ENCODE results near the gene AQP5. TPM values are rescaled to one million over a fixed set of nuclear protein-coding genes. Genes with fewer than 3 reads are reported as not detected.

The AQP5 gene
- total RNA-seq, 1 experiment from 2014 or later, result not detected

DNA sequence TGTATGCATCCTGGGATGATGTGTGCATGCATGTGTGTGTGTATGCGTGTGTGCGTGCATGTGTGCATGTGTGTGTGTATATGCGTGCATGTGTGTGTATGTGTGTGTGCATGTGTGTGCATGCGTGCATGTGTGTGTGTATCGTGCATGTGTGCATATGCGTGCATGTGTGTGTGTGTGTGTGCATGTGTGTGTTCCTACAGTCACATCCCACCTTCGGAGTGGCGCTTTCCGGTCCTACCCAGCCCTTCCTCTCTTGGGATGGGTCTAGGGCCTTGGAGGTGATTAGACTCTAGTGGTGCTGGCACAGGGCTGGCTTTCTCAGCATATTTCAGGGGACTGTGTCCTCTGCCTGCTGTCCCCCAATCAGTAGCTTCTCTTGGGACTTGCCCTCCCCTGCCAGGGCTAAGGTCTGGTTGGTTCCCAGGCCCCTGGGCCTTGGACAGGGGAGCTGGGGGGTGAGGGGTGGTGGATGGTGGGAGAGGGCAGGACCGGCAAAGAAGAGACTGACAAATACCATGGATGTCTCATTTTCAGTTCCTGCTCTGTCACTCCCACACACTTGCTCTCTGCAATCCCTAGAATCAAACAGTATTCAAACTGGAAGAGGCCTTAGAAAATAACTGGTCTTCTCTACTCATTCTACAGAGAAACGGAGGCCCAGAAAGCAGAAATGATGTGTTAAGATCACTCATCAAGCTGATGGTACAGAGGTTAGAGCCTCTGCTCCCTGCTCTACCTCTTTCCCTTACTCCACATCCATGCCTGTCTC lies 36.1 kb upstream of the AQP5 start:
- H3K4me3 ChIP-seq (ENCODE audit: low read length), result no peak overlapping the region
- no peaks in the 10 kb centered on the region for H3K9me2 ChIP-seq (replicated peaks; ENCODE audit: low read length)
- H3K79me2 ChIP-seq (ENCODE audit: low read length), result no peaks in the 10 kb centered on the region
- CTCF ChIA-PET, result no interaction called here
- BruUV-seq (replicated peaks), result no TSS peak
- H3K4me2 ChIP-seq (ENCODE audit: low read length), result no peak overlapping the region
- ATAC-seq (no peak), DNase-seq (no peak)
- H3F3A ChIP-seq (ENCODE audit: low read length, unreplicated experiment), result no peaks in the 10 kb centered on the region
- H2AFZ ChIP-seq (ENCODE audit: low read length), result no peak overlapping the region
- H3K9me3 ChIP-seq (ENCODE audit: low read length), result no peaks in the 10 kb centered on the region
- POLR2A ChIA-PET (ENCODE audit: unreplicated experiment), result no interaction called here
- H3K9ac ChIP-seq (ENCODE audit: low read length), result no peak overlapping the region
- intact Hi-C loops (cut with micrococcal nuclease), result no loop called here
- no peak for TF ChIP-seq EZH2 (IDR thresholded peaks at IDR 0.05; ENCODE audit: low read length, unreplicated experiment)
- TF ChIP-seq, protein P1, sequence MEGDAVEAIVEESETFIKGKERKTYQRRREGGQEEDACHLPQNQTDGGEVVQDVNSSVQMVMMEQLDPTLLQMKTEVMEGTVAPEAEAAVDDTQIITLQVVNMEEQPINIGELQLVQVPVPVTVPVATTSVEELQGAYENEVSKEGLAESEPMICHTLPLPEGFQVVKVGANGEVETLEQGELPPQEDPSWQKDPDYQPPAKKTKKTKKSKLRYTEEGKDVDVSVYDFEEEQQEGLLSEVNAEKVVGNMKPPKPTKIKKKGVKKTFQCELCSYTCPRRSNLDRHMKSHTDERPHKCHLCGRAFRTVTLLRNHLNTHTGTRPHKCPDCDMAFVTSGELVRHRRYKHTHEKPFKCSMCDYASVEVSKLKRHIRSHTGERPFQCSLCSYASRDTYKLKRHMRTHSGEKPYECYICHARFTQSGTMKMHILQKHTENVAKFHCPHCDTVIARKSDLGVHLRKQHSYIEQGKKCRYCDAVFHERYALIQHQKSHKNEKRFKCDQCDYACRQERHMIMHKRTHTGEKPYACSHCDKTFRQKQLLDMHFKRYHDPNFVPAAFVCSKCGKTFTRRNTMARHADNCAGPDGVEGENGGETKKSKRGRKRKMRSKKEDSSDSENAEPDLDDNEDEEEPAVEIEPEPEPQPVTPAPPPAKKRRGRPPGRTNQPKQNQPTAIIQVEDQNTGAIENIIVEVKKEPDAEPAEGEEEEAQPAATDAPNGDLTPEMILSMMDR (conservative IDR thresholded peaks at IDR 0.05; ENCODE audit: low read depth, low read length), result no peak
- no peak for TF ChIP-seq EZH2phosphoT487 (IDR thresholded peaks at IDR 0.05; ENCODE audit: borderline replicate concordance, low read length)
- H3K27me3 ChIP-seq (ENCODE audit: low read length), result no peaks in the 10 kb centered on the region
- H3K27ac ChIP-seq (ENCODE audit: low read length), result no peak overlapping the region
- no peaks in the 10 kb centered on the region; the same call in 1 of the 2 replicates for H3K4me1 ChIP-seq (ENCODE audit: insufficient read depth, low read length)
- H3K36me3 ChIP-seq (ENCODE audit: low read depth, low read length), result no peaks in the 10 kb centered on the region
- no peaks in the 10 kb centered on the region for H4K20me1 ChIP-seq (ENCODE audit: low read length)

DNA sequence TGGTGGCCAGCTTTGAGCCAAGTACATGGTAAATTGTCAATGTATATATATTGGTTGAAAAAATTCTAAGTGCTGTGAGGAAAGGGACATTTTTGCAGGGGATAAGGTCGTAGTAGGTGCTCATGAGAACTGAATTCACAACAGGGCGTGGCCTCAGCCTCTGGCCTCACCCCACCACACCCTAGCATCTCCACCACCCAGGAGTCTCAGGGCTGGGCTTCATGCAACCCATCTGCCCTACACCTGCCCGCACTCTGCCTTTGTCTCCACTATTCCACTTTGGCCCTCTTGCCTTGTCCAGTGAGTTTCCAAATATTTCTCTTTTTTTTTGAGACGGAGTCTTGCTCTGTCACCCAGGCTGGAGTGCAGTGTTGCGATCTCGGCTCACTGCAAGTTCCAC lies 33.2 kb upstream of the AQP5 start:
- Histone ChIP-seq H3K4me2 (ENCODE audit: low read length) (no peak overlapping the region), H4K20me1 (ENCODE audit: low read length) (no peaks in the 10 kb centered on the region), H3K79me2 (ENCODE audit: low read length) (no peaks in the 10 kb centered on the region), H3K36me3 (ENCODE audit: low read depth, low read length) (no peaks in the 10 kb centered on the region), H2AFZ (ENCODE audit: low read length) (no peak overlapping the region), H3K9ac (ENCODE audit: low read length) (no peak overlapping the region), H3K27me3 (ENCODE audit: low read length) (no peaks in the 10 kb centered on the region), H3K27ac (ENCODE audit: low read length) (no peak overlapping the region), H3K4me3 (ENCODE audit: low read length) (no peak overlapping the region), H3K9me2 (replicated peaks; ENCODE audit: low read length) (no peaks in the 10 kb centered on the region), H3K4me1 (ENCODE audit: insufficient read depth, low read length) (no peaks in the 10 kb centered on the region), H3F3A (ENCODE audit: low read length, unreplicated experiment) (no peaks in the 10 kb centered on the region), H3K9me3 (ENCODE audit: low read length) (no peaks in the 10 kb centered on the region)
- ChIA-PET POLR2A (ENCODE audit: unreplicated experiment) (no interaction called here), CTCF (no interaction called here)
- no TSS peak for BruUV-seq (replicated peaks)
- ATAC-seq, result no peak
- no peak for DNase-seq
- TF ChIP-seq EZH2 (IDR thresholded peaks at IDR 0.05; ENCODE audit: low read length, unreplicated experiment) (no peak), EZH2phosphoT487 (IDR thresholded peaks at IDR 0.05; ENCODE audit: borderline replicate concordance, low read length) (no peak)
- TF ChIP-seq, protein P1 (conservative IDR thresholded peaks at IDR 0.05; ENCODE audit: low read depth, low read length), result no peak
- intact Hi-C loops (cut with micrococcal nuclease), result no loop called here

DNA sequence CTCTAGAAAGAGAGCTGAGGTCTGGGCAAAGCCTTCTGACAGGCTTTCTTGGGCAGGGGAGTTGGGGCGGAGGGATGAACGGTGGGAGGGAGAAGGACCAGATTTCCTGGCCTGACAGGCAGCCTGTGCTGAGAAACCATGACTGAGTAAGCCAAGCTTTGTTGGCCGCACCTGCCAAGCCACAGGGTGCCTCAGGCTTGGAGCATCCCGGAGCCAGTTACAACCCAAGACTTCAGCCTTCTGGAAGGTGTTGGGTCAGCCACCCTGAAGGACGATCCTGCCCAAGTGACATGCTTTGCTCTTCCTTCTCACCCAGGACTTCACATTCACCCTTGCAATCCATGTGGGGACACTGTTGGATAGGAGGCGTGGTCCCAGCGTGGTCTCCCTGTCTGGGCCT lies 32.1 kb upstream of the AQP5 start:
- H3K27me3 ChIP-seq (ENCODE audit: low read length), result no peaks in the 10 kb centered on the region
- H2AFZ ChIP-seq (ENCODE audit: low read length), result no peak overlapping the region
- TF ChIP-seq, protein P1 (conservative IDR thresholded peaks at IDR 0.05; ENCODE audit: low read depth, low read length), result no peak
- no peak for TF ChIP-seq EZH2 (IDR thresholded peaks at IDR 0.05; ENCODE audit: low read length, unreplicated experiment)
- TF ChIP-seq EZH2phosphoT487 (IDR thresholded peaks at IDR 0.05; ENCODE audit: borderline replicate concordance, low read length), result no peak
- no peaks in the 10 kb centered on the region for H3F3A ChIP-seq (ENCODE audit: low read length, unreplicated experiment)
- no peaks in the 10 kb centered on the region for H4K20me1 ChIP-seq (ENCODE audit: low read length)
- ATAC-seq (no peak), DNase-seq (no peak)
- no peaks in the 10 kb centered on the region for H3K9me2 ChIP-seq (replicated peaks; ENCODE audit: low read length)
- H3K27ac ChIP-seq (ENCODE audit: low read length), result no peak overlapping the region
- H3K79me2 ChIP-seq (ENCODE audit: low read length), result no peaks in the 10 kb centered on the region
- POLR2A ChIA-PET (ENCODE audit: unreplicated experiment), result no interaction called here
- intact Hi-C loops (cut with micrococcal nuclease), result no loop called here
- no TSS peak for BruUV-seq (replicated peaks)
- CTCF ChIA-PET, result no interaction called here
- no peak overlapping the region for H3K4me2 ChIP-seq (ENCODE audit: low read length)
- no peaks in the 10 kb centered on the region; the same call in 1 of the 2 replicates for H3K4me1 ChIP-seq (ENCODE audit: insufficient read depth, low read length)
- H3K36me3 ChIP-seq (ENCODE audit: low read depth, low read length), result no peaks in the 10 kb centered on the region
- no peak overlapping the region for H3K9ac ChIP-seq (ENCODE audit: low read length)
- no peaks in the 10 kb centered on the region for H3K9me3 ChIP-seq (ENCODE audit: low read length)
- no peak overlapping the region for H3K4me3 ChIP-seq (ENCODE audit: low read length)
